ENCODE results near the gene PDCL3. TPM values are rescaled to one million over a fixed set of nuclear protein-coding genes. Genes with fewer than 3 reads are reported as not detected.

The PDCL3 gene
- total RNA-seq, 1 donor from 2014 or later = 42.5 TPM

DNA sequence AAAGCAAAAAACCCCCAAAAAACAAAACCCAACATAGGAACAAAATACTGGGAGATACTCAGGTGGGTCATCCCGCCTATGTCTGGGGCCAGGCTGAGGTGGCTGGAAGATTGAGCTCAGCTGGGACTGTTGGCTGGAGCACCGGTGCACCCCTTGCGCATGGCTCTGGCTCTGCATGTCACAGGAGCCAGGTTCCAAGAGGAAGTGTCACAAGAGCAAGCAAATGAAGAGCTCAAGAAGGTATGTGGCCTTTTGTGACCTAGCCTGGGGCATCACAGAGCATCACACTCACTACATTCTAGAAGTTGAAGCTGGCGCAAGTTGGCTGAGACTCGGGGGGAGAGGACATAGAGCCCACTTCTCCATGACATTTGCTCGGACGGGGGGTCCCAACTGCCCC, 40.6 kb downstream of the PDCL3 start:
- Mint-ChIP-seq H3K27me3 (ENCODE audit: low read depth) (peaks cover 6% of the 10 kb centered on the region), H3K27ac (no peak overlapping the region), H3K4me3 (ENCODE audit: low read depth) (no peak overlapping the region), H3K4me1 (ENCODE audit: low read depth) (peaks cover 5% of the 10 kb centered on the region), H3K9me3 (no peaks in the 10 kb centered on the region), H3K36me3 (ENCODE audit: low read depth) (no peaks in the 10 kb centered on the region)
- intact Hi-C loops (cut with micrococcal nuclease) = loop anchor here (10.0 kb wide), 1 partner anchor 131 kb away; no protein-coding TSS in a partner anchor
- no peak for DNase-seq (ENCODE audit: low spot score)

DNA sequence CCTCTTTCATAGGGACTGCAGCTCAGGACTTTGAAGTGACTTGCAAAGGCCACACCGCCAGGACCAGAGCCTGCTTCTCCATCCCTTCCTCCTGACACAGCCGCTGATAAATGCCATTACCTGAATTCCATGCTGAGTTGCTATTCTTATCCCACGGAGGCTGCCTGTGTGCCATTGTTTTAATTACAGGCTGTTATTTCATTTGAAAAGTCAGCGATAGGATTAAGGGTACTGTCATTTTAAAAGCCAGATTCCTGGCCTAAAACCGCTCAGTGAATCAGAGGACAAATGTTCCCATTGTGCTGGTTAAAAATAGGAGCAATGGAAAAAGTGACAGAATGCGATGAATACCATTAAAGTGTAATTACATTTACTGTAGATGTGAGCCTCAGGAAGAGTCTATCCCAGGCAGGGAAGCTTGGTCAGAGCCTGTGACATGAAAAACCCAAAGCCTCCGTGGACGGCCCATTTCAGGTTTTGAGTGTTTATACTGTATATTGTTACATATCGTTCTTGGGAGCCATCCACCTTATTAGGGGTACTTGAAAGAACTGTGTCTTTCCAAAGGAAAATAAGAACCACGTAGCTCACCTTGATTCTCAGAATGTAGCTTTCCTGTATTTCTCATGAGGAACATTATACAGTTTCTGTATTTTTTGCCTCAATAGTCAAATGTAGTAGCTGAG, 41.3 kb downstream of the PDCL3 start:
- peaks cover 4% of the 10 kb centered on the region for H3K27me3 Mint-ChIP-seq (ENCODE audit: low read depth)
- no peaks in the 10 kb centered on the region for H3K36me3 Mint-ChIP-seq (ENCODE audit: low read depth)

DNA sequence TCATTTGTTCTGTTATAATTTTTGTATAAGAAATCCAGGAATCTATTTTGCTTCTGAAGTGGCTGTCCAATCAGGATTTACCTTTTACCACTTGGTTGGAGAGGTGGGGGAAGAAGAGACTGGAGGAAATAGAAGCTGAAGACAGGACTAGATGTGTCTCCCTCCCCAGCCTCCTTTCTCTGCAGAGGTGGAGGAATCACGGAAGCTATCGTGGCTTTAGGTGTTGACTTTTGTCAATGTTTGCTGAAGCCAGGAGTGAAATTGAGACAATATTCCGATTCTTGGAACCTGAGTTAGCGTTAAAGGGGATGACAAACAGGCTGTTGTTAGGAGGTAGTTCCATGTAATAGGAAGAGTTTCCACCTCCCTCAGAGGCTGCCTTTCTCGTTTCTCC, 43.5 kb downstream of the PDCL3 start:
- peaks cover 4% of the 10 kb centered on the region for H3K27me3 Mint-ChIP-seq (ENCODE audit: low read depth)
- peaks cover 9% of the 10 kb centered on the region for H3K4me1 Mint-ChIP-seq (ENCODE audit: low read depth)
- no peaks in the 10 kb centered on the region for H3K36me3 Mint-ChIP-seq (ENCODE audit: low read depth)
- no peak for DNase-seq (ENCODE audit: low spot score)
- H3K9me3 Mint-ChIP-seq = no peaks in the 10 kb centered on the region
- H3K4me3 Mint-ChIP-seq (ENCODE audit: low read depth) = no peak overlapping the region
- H3K27ac Mint-ChIP-seq = no peak overlapping the region
- intact Hi-C loops (cut with micrococcal nuclease) = loop anchor here (5.0 to 10.0 kb wide), 2 partner anchors 128 to 396 kb away; partner anchors contain the start of gene RPL31

More for the DNA sequence above, 41.3 kb downstream of the PDCL3 start:
- Mint-ChIP-seq H3K4me3 (ENCODE audit: low read depth) (no peak overlapping the region), H3K9me3 (no peaks in the 10 kb centered on the region), H3K27ac (no peak overlapping the region), H3K4me1 (ENCODE audit: low read depth) (peaks cover 5% of the 10 kb centered on the region)
- no peak for DNase-seq (ENCODE audit: low spot score)
- intact Hi-C loops (cut with micrococcal nuclease) = loop anchor here (10.0 kb wide), 1 partner anchor 131 kb away; no protein-coding TSS in a partner anchor

DNA sequence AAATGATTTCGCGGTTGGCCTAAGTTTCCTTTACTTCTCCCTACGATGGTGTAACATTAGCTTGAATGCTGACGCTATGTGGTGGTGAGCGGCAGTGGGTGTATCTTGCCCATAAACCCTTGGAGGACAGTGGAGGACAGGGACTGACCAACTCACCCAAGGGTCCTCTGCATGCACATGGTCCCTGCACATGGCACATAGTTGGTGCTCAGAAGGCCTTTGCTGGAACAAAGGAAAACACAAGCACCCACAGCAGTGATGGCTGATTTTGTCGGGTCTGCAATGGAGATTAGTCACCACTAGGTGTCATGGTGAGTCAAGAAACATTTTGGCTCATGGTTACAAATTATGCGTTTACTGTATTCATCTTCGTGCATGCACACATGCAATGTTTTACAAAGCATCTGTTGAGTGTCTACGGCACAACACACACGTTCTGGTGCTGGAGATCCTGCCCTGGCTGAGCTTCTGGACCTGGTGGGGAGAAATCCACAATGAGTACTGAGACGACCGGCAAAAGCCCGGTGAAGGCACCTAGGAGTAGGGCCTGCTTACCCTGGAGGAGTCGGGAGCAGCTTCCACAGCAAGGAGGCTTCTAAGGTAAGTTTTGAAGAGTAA, 44.0 kb downstream of the PDCL3 start:
- no peak overlapping the region for H3K4me3 Mint-ChIP-seq (ENCODE audit: low read depth)
- no peaks in the 10 kb centered on the region for H3K9me3 Mint-ChIP-seq
- peaks cover 4% of the 10 kb centered on the region for H3K27me3 Mint-ChIP-seq (ENCODE audit: low read depth)
- peaks cover 9% of the 10 kb centered on the region for H3K4me1 Mint-ChIP-seq (ENCODE audit: low read depth)
- DNase-seq (ENCODE audit: low spot score) = peak; percentile 21
- H3K27ac Mint-ChIP-seq = no peak overlapping the region
- no peaks in the 10 kb centered on the region for H3K36me3 Mint-ChIP-seq (ENCODE audit: low read depth)
- intact Hi-C loops (cut with micrococcal nuclease) = loop anchor here (1.0 to 10.0 kb wide), 3 partner anchors 128 to 395 kb away; partner anchors contain the start of gene RPL31

DNA sequence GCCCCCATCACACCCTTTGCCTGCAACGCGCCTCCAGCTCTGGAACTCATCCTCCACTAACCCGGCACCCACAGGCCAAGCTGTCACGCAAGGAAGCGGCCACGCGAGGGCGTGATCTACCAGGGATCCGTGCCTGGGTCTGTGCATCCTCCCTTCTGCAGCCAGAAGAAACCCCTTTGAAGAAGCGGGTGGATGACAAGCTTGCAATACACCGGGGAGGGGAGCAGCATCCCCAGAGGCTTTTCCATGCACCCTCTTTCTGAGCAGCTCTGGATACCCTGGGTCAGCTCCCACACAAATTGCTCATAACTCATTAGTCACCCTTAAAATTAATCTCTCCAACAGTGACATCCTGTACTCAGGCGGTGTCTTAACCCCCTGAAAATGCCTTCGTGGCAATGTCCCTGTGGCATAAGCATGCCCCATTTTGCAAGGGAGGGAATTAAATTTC, 47.6 kb downstream of the PDCL3 start:
- DNase-seq (ENCODE audit: low spot score) = peak; percentile 70
- intact Hi-C loops (cut with micrococcal nuclease) = no loop called here
- no peaks in the 10 kb centered on the region for H3K9me3 Mint-ChIP-seq
- H3K4me3 Mint-ChIP-seq (ENCODE audit: low read depth) = no peak overlapping the region
- peaks cover 9% of the 10 kb centered on the region for H3K4me1 Mint-ChIP-seq (ENCODE audit: low read depth)
- H3K36me3 Mint-ChIP-seq (ENCODE audit: low read depth) = no peaks in the 10 kb centered on the region
- peaks cover 4% of the 10 kb centered on the region for H3K27me3 Mint-ChIP-seq (ENCODE audit: low read depth)
- no peak overlapping the region for H3K27ac Mint-ChIP-seq

DNA sequence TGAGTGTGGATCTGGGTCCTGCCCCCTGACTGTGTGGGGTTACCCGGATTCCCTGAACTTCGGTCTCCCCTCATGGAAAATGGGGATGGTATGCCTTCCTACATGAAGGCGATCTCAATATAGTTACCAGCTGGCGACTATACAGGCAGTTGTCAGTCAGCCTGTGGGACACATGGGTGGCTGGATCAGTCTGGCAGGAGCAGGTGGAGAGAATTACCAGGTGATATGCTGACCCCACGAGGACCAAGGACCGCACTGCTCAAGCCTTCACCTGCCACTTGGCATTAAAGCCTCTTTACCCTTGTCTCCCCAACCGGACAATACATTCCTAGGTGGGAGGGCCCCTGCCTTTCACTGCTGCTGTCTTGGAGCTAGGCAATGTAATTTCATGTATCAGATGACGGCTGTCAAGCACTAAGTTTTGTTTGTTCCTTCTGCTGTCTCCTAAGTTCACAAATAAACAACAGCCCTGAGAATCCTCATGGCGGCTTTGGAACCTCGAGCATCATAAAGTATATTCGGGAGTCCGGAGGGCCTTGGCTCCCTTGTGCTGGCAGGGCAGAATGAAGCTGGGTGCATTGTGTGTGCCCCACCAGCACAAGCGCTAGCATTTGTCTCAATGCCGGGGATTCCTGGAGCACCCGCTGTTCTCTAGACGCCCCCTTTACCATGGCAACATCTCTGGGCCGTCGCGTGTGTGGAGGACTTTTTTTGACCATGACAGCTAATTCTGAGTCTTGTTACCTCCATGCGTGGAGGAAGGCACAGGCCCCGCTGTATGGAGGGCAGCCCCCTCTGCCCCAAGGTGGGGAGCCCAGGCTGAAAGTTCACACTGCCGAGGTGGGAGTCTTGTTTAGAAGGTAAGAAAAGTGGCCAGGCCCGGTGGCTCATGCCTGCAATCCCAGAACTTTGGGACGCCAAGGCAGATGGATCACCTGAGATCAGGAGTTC, 48.6 kb downstream of the PDCL3 start:
- Mint-ChIP-seq H3K27me3 (ENCODE audit: low read depth) (peaks cover 4% of the 10 kb centered on the region), H3K27ac (no peak overlapping the region), H3K9me3 (no peaks in the 10 kb centered on the region), H3K4me1 (ENCODE audit: low read depth) (peaks cover 9% of the 10 kb centered on the region), H3K36me3 (ENCODE audit: low read depth) (no peaks in the 10 kb centered on the region), H3K4me3 (ENCODE audit: low read depth) (no peak overlapping the region)
- no peak for DNase-seq (ENCODE audit: low spot score)
- intact Hi-C loops (cut with micrococcal nuclease) = no loop called here

DNA sequence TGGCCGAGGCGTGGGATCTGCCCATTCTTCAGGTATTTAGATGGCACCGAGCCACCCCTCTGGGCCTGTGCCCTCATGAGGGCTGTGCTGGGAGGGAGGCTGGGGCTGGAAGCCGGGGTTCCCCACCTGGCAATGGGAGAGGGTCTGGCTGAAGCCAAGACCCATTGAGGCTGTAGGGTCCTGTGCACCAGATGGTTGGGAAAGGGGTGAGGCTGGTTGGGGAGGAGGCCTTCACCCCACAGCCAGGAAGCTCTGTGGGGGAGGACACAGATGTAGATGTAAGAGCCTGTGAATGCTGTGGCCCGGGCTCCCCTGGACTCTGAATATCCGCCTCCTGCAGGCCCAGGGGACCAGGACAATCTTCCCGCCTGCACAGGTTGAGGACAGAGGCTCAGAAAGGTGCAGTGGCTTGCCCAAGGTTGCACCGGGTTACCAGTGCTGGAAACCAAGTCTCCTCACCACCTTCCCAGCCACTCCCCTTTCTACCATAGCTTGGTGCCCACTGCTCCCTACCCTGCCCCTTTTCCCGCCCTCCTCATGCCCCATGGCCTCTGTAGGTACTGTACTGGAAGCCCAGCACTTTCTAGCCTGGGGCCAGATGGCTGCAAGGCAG, 49.7 kb downstream of the PDCL3 start:
- DNase-seq (ENCODE audit: low spot score) = no peak
- Mint-ChIP-seq H3K36me3 (ENCODE audit: low read depth) (no peaks in the 10 kb centered on the region), H3K27me3 (ENCODE audit: low read depth) (no peaks in the 10 kb centered on the region), H3K9me3 (no peaks in the 10 kb centered on the region), H3K4me1 (ENCODE audit: low read depth) (peaks cover 4% of the 10 kb centered on the region), H3K4me3 (ENCODE audit: low read depth) (no peak overlapping the region), H3K27ac (no peak overlapping the region)
- intact Hi-C loops (cut with micrococcal nuclease) = no loop called here

DNA sequence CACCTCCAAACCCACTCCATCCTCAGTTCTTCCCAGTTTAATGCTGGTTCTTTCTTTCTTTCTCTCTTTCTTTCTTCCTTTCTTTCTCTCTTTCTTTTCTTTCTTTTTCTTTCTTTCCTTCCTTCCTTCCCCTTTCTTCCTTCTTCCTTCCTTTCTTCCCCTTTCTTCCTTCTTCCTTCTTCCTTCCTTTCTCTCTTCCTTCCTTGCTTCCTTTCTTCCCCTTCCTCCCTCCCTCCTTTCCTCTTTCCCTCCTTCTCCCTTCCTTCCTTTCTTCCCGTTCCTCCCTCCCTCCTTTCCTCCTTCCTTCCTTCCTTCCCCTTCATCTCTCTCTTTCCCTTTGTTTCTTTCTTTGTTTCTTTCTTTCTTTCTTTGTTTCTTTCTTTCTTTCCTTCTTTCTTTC, 50.9 kb downstream of the PDCL3 start:
- DNase-seq (ENCODE audit: low spot score) = no peak
- Mint-ChIP-seq H3K36me3 (ENCODE audit: low read depth) (no peaks in the 10 kb centered on the region), H3K4me3 (ENCODE audit: low read depth) (no peak overlapping the region), H3K9me3 (no peaks in the 10 kb centered on the region), H3K4me1 (ENCODE audit: low read depth) (peaks cover 4% of the 10 kb centered on the region), H3K27me3 (ENCODE audit: low read depth) (peaks cover 4% of the 10 kb centered on the region), H3K27ac (no peak overlapping the region)
- intact Hi-C loops (cut with micrococcal nuclease) = no loop called here

DNA sequence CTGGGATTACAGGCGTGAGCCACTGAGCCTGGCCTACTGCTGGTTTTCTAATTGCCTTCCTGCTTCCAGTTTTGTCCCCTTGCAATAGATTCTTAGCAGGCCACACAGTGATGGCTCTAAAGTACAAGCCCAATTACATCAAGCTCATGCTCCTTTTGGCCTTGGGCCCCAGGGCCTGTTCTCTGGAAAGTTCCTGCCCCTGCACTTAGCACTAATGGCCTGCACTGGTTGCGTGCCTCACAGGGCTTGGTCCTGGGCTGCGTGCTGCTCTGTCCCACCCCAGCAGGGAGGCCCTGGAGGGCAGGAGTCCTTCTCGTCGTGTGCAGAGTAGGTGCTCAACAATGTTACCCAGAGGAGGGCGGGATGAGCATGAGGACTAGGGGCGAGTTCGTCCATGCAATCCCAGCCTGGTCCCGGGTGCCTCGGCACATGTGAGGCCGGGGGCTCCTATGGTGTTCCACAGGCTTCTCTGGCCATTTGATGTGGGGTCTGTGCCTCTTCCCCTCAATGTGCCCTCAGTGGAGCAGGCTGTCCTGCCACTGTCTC, 51.7 kb downstream of the PDCL3 start:
- Mint-ChIP-seq H3K4me3 (ENCODE audit: low read depth) (no peak overlapping the region), H3K27me3 (ENCODE audit: low read depth) (peaks cover 4% of the 10 kb centered on the region), H3K9me3 (no peaks in the 10 kb centered on the region), H3K27ac (no peak overlapping the region), H3K4me1 (ENCODE audit: low read depth) (peaks cover 4% of the 10 kb centered on the region), H3K36me3 (ENCODE audit: low read depth) (no peaks in the 10 kb centered on the region)
- DNase-seq (ENCODE audit: low spot score) = no peak
- intact Hi-C loops (cut with micrococcal nuclease) = no loop called here

DNA sequence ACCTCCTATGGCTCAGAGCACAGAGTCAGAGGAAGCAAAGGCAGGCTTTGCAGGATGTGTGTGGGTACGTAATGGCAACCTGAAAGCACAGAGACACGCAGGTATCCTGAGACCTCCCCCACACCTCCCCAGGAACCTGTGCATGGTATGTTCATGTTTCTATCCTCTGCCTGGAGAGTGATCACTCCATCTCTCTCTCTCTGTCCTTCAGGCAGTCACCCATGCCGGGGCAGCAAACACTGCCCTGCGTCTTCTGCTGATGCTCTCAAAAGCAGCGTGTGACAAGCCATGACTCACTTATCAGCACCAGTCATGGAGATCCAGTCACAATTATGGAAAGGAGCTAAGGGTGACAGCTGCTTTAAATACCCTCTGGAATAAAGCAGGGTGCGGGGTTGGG, 52.7 kb downstream of the PDCL3 start:
- no peak overlapping the region for H3K4me3 Mint-ChIP-seq (ENCODE audit: low read depth)
- H3K9me3 Mint-ChIP-seq = no peaks in the 10 kb centered on the region
- peaks cover under 1% of the 10 kb centered on the region for H3K4me1 Mint-ChIP-seq (ENCODE audit: low read depth)
- H3K36me3 Mint-ChIP-seq (ENCODE audit: low read depth) = no peaks in the 10 kb centered on the region
- no peak overlapping the region for H3K27ac Mint-ChIP-seq
- intact Hi-C loops (cut with micrococcal nuclease) = no loop called here
- DNase-seq (ENCODE audit: low spot score) = no peak
- H3K27me3 Mint-ChIP-seq (ENCODE audit: low read depth) = peaks cover 5% of the 10 kb centered on the region

DNA sequence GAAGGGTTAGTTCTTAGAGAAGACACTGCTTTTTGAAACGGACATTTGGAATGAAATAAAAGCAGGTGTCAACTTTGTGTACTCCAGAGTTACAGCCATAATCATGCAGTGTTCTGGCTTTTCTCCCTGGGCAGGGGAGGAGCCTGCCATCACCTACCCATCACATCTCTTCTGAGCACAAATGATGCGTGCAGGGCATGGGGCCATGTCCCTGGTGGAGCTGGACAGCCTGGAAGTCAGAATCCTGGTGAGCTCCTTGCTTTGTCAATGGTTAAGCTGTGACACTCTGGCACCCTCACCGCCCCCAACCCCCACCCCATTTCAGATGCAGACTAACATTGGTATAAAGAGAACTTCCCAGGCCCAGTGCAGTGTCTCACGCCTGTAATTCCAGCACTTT, 53.1 kb downstream of the PDCL3 start:
- no peaks in the 10 kb centered on the region for H3K9me3 Mint-ChIP-seq
- intact Hi-C loops (cut with micrococcal nuclease) = no loop called here
- H3K27ac Mint-ChIP-seq = no peak overlapping the region
- no peaks in the 10 kb centered on the region for H3K4me1 Mint-ChIP-seq (ENCODE audit: low read depth)
- DNase-seq (ENCODE audit: low spot score) = no peak
- no peak overlapping the region for H3K4me3 Mint-ChIP-seq (ENCODE audit: low read depth)
- H3K36me3 Mint-ChIP-seq (ENCODE audit: low read depth) = no peaks in the 10 kb centered on the region
- H3K27me3 Mint-ChIP-seq (ENCODE audit: low read depth) = peaks cover 5% of the 10 kb centered on the region

DNA sequence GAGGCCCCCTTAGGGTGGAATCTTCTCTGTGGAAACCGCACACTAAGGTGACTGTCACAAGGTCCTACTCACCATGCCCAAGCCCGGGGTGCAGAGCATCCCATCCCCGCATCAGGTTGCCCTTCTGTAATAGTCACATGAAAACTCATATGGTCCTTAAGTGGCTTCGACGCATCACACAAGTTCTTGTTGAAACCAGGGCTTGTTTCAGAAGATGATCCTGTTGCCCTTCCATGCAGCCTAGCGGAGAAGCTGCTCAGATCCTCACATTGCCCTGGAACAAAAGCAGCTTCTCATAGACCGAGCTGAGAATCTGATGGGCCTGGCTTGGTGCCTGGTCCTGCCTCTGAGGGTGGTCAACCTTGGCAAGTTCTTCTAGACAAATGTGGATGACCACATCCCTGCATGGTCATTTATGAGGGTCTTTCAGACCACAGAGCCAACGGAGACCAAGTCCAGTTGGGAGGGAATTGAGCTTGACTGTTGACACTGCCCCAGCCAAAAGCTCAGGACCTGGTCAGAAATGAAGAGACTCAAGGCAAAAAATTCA, 54.1 kb downstream of the PDCL3 start:
- no peaks in the 10 kb centered on the region for H3K36me3 Mint-ChIP-seq (ENCODE audit: low read depth)

More for the DNA sequence above, 54.1 kb downstream of the PDCL3 start:
- intact Hi-C loops (cut with micrococcal nuclease) = no loop called here
- Mint-ChIP-seq H3K4me1 (ENCODE audit: low read depth) (no peaks in the 10 kb centered on the region), H3K27me3 (ENCODE audit: low read depth) (peaks cover 5% of the 10 kb centered on the region), H3K4me3 (ENCODE audit: low read depth) (no peak overlapping the region), H3K9me3 (no peaks in the 10 kb centered on the region), H3K27ac (no peak overlapping the region)
- DNase-seq (ENCODE audit: low spot score) = no peak

Data from activated T-helper 2 cell treated with anti-CD3 and anti-CD28 coated beads, Interferon-gamma antibody, Interleukin-2, Interleukin-4, amounts not matched to agents 10 μg/mL and 5 μg/mL and 100 μg/mL, durations not matched to agents 14 hours and 24 hours and 36 hours (primary cell).